ENCODE data around the gene TEP1.

Gene TEP1

GRCh38 chr14:20428010-20428365 lies 14.7 kb upstream of the TEP1 start:
- H3K9me3 ChIP-seq (ENCODE audit: insufficient read depth, low read length) = no peaks in the 10 kb centered on the region
- H3K9me2 ChIP-seq (replicated peaks; ENCODE audit: insufficient read depth, low read length) = no peaks in the 10 kb centered on the region
- no peaks in the 10 kb centered on the region for H4K20me1 ChIP-seq (ENCODE audit: low read depth, low read length)
- no peaks in the 10 kb centered on the region for H3F3A ChIP-seq (ENCODE audit: insufficient read depth)
- H3K79me2 ChIP-seq (ENCODE audit: insufficient read depth, low read length) = no peaks in the 10 kb centered on the region
- H3K9ac ChIP-seq (ENCODE audit: low read length) = peak overlapping the region; percentile 30
- TF ChIP-seq EZH2phosphoT487 (conservative IDR thresholded peaks at IDR 0.05; ENCODE audit: low read length) (no peak), CTCF (IDR thresholded peaks at IDR 0.05; ENCODE audit: insufficient read depth, low read length, poor library complexity, severe bottlenecking) (no peak)
- no peak overlapping the region for H3K4me3 ChIP-seq (ENCODE audit: insufficient read depth, low read length, poor library complexity, severe bottlenecking)
- H3K27ac ChIP-seq (ENCODE audit: low read depth, low read length) = no peak overlapping the region
- H2AFZ ChIP-seq (ENCODE audit: low read depth, low read length, severe bottlenecking) = peak overlapping the region; percentile 65
- H3K36me3 ChIP-seq (ENCODE audit: low read length) = no peaks in the 10 kb centered on the region
- no peaks in the 10 kb centered on the region for H3K27me3 ChIP-seq (ENCODE audit: low read length)
- H3K4me2 ChIP-seq (ENCODE audit: low read depth, low read length, poor library complexity, severe bottlenecking) = peak overlapping the region; percentile 31

GRCh38 chr14:20427231-20428009 lies 14.1 kb upstream of the TEP1 start:
- Histone ChIP-seq H3K4me2 (ENCODE audit: low read depth, low read length, poor library complexity, severe bottlenecking) (peak overlapping the region; percentile 31), H3K79me2 (ENCODE audit: insufficient read depth, low read length) (no peaks in the 10 kb centered on the region), H3K9me3 (ENCODE audit: insufficient read depth, low read length) (no peaks in the 10 kb centered on the region), H3K9me2 (replicated peaks; ENCODE audit: insufficient read depth, low read length) (no peaks in the 10 kb centered on the region), H4K20me1 (ENCODE audit: low read depth, low read length) (no peaks in the 10 kb centered on the region), H2AFZ (ENCODE audit: low read depth, low read length, severe bottlenecking) (peak overlapping the region; percentile 65), H3K9ac (ENCODE audit: low read length) (peak overlapping the region; percentile 30), H3K4me3 (ENCODE audit: insufficient read depth, low read length, poor library complexity, severe bottlenecking) (no peak overlapping the region), H3K27ac (ENCODE audit: low read depth, low read length) (no peak overlapping the region), H3K36me3 (ENCODE audit: low read length) (no peaks in the 10 kb centered on the region), H3K27me3 (ENCODE audit: low read length) (no peaks in the 10 kb centered on the region), H3F3A (ENCODE audit: insufficient read depth) (no peaks in the 10 kb centered on the region)
- TF ChIP-seq EZH2phosphoT487 (conservative IDR thresholded peaks at IDR 0.05; ENCODE audit: low read length) (no peak), CTCF (IDR thresholded peaks at IDR 0.05; ENCODE audit: insufficient read depth, low read length, poor library complexity, severe bottlenecking) (no peak)

- Histone ChIP-seq H3K4me3 (ENCODE audit: insufficient read depth, low read length, poor library complexity, severe bottlenecking) (no peak overlapping the region), H3K79me2 (ENCODE audit: insufficient read depth, low read length) (no peaks in the 10 kb centered on the region), H4K20me1 (ENCODE audit: low read depth, low read length) (no peaks in the 10 kb centered on the region), H3K4me2 (ENCODE audit: low read depth, low read length, poor library complexity, severe bottlenecking) (no peak overlapping the region), H3F3A (ENCODE audit: insufficient read depth) (no peaks in the 10 kb centered on the region), H2AFZ (ENCODE audit: low read depth, low read length, severe bottlenecking) (no peak overlapping the region), H3K9me3 (ENCODE audit: insufficient read depth, low read length) (no peaks in the 10 kb centered on the region), H3K27me3 (ENCODE audit: low read length) (no peaks in the 10 kb centered on the region), H3K36me3 (ENCODE audit: low read length) (no peaks in the 10 kb centered on the region), H3K9me2 (replicated peaks; ENCODE audit: insufficient read depth, low read length) (no peaks in the 10 kb centered on the region), H3K27ac (ENCODE audit: low read depth, low read length) (no peak overlapping the region), H3K9ac (ENCODE audit: low read length) (no peak overlapping the region)
- TF ChIP-seq EZH2phosphoT487 (conservative IDR thresholded peaks at IDR 0.05; ENCODE audit: low read length) (no peak), CTCF (IDR thresholded peaks at IDR 0.05; ENCODE audit: insufficient read depth, low read length, poor library complexity, severe bottlenecking) (no peak)
Measured at GRCh38 chr14:20424851-20425250, 11.6 kb upstream of the TEP1 start.

Data from SU-DHL-6 (cell line).